Measurements from ENCODE around the gene BCL11B.

The BCL11B gene

DNA sequence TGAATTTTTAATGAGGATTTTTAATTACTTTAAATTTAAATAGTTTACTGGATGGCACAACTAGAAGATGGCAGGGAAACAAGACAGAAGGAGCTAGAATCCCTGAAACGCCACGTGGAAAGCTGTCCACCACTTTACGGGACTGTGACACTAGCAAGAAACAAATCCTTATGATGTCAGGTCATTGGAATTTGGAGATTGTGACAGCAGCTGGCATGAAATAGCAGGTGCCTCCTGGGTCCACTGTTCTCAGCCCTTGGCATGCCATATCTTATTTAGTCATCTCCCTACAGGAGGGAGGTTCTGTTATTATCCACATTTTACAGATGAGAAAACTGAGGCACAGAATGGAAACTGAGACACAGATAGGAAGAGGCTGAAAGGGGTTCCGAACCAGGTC lies 113.8 kb downstream of the BCL11B start:
- TF ChIP-seq, protein P1, sequence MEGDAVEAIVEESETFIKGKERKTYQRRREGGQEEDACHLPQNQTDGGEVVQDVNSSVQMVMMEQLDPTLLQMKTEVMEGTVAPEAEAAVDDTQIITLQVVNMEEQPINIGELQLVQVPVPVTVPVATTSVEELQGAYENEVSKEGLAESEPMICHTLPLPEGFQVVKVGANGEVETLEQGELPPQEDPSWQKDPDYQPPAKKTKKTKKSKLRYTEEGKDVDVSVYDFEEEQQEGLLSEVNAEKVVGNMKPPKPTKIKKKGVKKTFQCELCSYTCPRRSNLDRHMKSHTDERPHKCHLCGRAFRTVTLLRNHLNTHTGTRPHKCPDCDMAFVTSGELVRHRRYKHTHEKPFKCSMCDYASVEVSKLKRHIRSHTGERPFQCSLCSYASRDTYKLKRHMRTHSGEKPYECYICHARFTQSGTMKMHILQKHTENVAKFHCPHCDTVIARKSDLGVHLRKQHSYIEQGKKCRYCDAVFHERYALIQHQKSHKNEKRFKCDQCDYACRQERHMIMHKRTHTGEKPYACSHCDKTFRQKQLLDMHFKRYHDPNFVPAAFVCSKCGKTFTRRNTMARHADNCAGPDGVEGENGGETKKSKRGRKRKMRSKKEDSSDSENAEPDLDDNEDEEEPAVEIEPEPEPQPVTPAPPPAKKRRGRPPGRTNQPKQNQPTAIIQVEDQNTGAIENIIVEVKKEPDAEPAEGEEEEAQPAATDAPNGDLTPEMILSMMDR (IDR thresholded peaks at IDR 0.05; ENCODE audit: low read depth, low read length) = no peak
- no peak for DNase-seq (ENCODE audit: extremely low read depth, low read depth)

DNA sequence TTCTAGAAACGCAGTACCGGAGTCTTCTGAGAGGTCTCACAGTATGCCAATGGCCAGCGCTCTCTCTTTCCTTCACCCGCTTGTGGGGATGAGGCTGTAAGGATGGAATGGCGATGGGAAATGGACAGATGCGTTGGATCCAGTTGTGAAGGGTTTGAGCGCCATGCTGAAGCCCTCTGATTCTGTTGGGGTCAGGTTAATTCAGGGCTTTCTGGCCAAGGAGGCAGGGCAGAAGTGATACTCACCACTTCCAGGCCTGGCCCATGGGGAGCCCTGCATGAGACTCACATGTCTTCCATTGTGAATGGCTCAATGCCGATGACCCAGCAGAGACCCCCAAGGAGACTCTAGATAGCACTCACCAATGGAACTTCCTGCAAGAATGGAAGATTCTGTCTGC lies 114.3 kb downstream of the BCL11B start:
- no peak for DNase-seq (ENCODE audit: extremely low read depth, low read depth)
- TF ChIP-seq, protein P1 (IDR thresholded peaks at IDR 0.05; ENCODE audit: low read depth, low read length) = no peak

DNA sequence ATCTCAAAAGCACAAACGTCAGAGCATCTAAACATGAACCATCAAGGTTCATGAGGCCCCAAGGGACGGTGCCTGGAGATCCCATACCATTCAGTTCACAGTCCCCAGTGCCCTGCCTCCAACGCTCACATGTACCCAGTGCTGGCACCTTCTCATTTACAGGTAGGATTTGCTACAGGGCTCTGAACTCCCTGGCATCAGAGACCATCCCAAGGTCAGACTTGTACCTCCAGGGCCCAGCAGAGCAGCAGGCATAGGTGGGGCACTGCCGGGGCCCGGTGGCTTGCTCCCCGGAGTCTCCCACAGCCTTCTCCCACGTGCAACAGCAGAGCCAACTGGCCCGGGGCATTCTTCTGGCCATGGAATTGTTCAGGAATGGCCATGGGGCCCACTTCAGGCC lies 114.8 kb downstream of the BCL11B start:
- TF ChIP-seq, protein P1 (IDR thresholded peaks at IDR 0.05; ENCODE audit: low read depth, low read length) = no peak
- DNase-seq (ENCODE audit: extremely low read depth, low read depth) = no peak

GRCh38 chr14:99156814-99157213 lies 115.2 kb downstream of the BCL11B start:
- TF ChIP-seq, protein P1 (IDR thresholded peaks at IDR 0.05; ENCODE audit: low read depth, low read length) = no peak
- no peak for DNase-seq (ENCODE audit: extremely low read depth, low read depth)

- no peak for DNase-seq (ENCODE audit: extremely low read depth, low read depth)
- TF ChIP-seq, protein P1 (IDR thresholded peaks at IDR 0.05; ENCODE audit: low read depth, low read length) = no peak
Observed at GRCh38 chr14:99156090-99156425, 115.9 kb downstream of the BCL11B start.

DNA sequence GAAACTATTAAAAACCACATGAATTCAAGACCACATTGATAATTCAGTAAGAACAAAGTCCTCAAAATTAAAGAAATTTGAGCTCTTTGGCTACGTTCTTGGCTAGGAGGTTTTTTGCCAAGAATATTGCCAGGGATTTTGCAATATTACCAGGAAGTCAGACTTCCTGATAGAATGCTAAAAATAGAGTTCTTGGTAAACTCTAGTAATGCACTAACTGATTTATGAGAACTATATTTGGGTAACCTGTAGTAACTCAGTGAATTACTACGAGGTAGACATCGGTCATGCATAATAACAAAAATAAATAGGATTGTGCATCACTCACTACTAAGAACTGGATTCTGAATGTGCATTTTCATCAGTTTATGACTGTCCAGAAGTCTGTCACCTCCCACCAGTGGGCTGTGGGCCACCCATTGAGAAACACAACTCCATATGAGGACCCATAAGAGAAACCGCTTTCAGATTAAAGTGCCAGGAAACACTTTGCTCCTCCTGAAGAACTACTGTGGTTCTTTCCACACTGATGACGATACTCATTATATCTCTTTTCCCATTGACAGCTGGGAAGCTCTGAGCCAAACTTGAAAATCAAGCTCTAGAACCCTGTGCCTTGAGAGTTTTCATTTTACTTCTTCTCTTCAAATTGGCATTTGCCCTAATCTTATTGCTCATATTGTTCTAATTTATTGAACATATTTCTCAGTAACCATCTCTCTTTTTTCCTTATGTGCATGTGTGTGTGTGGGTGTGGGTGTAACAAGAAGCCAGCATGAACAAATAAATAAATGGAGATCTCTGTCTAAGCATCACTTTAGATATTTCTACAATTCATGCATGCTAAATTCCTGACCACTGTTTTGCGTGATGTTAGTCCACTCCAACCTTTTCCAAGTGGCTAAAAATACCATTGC lies 116.6 kb downstream of the BCL11B start:
- TF ChIP-seq, protein P1 (IDR thresholded peaks at IDR 0.05; ENCODE audit: low read depth, low read length) = no peak
- no peak for DNase-seq (ENCODE audit: extremely low read depth, low read depth)

GRCh38 chr14:99150236-99150635 lies 121.8 kb downstream of the BCL11B start:
- TF ChIP-seq, protein P1 (IDR thresholded peaks at IDR 0.05; ENCODE audit: low read depth, low read length) = no peak
- DNase-seq (ENCODE audit: extremely low read depth, low read depth) = no peak
